Germinal center (tissue), 1 donor: ENCODE results near the gene EVA1A.

ENCODE experiments used
- DNase-seq: peaks from one replicate; pipeline ENCODE4 v3.0.0; 2012; ENCODE audit warnings: mixed read lengths, low spot score

EVA1A gene

DNA sequence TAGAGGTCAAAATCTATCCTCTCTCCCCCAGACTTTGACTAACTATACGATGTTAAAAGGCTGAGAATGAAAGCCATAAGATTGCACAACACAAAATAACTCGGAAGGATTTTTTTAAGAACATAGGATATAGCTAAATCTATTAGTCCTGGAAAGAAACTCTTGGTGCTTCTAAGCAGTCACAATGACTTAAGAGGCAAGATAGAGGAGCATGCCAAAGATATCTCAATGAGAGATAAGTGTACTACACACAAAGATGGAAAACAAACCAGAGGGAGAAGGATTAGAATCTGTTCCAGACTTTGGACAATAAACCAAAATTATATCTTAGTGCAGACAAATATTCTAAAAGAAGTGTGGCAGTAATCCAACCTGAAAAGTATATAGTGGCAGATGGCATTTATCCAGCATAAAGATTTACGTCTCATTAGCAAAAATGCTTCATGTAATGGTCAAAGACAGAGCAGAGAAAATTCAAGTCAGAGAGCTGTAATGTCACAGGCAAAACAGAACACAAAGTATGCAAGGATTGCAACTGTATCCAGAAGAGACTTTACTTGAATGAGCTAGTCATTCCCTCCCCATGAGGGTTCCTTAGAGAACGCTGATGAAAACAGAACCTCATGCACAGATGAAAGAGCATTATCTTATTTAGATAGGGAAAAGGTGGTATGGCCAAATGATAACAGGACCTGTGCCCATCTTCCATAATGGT lies 28.8 kb upstream of the EVA1A start:
- no peak for DNase-seq

DNA sequence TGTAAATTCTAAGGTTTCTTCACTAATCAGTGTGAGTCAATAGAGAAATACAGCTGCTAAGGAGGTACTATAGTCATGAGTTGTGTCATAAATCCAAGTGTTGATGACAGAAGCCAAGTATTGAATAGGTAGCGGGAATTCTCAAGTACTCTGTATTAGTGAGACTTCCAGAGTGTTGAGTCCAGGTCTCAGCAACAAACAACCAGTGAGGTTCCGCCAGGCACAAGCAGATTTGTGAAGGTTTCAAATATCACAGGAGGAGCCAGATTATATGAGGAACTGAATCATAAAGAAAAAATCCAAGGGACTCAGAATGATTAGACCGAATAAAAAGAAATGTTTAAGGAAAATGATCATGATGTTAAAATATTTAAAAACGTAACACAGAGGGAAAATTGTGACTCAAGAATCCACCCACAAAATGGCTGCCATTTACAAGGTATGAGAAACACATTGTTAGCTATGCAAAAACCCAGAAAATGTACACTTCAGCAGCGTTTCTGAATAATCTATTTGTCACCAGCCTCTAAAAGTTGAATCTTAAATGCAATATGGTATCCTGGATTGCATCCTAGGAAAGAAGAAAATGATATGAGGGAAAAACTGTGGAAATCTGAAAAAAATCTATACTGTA lies 27.3 kb upstream of the EVA1A start:
- DNase-seq, result no peak

DNA sequence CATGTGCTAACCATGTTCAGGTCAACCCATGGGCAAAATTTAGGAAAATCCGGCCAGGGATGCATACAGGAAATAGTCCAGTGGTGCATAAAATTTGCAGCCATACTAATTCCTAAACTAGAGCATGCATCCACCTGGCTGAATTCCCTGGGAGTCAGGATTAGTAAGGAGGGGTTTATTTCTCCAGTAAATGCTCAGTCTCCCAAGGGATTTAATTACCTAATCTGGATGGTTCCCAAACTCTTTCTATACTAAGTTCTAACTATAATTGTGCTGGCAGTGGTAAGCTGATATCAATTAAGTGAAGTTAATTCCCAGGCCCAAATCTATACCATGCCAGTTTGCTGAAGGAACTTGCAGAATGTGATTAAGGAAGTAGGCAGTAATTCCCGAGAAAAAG lies 26.2 kb upstream of the EVA1A start:
- DNase-seq, result no peak

DNA sequence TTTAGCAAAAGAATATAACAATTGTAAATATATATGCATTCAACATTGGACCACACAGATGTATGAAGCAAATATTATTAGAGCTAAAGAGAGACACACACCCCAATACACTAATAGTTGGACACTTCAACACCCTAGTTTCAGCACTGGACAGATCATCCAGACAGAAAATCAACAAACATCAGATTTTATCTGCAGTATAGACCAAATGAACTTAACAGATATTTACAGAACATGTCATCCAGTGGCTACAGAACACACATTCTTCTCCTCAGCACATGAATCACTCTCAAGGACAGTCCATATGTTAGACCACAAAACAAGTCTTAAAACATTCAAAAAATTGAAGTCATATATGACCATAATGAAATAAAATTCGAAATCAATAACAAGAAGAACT lies 22.1 kb upstream of the EVA1A start:
- no peak for DNase-seq

DNA sequence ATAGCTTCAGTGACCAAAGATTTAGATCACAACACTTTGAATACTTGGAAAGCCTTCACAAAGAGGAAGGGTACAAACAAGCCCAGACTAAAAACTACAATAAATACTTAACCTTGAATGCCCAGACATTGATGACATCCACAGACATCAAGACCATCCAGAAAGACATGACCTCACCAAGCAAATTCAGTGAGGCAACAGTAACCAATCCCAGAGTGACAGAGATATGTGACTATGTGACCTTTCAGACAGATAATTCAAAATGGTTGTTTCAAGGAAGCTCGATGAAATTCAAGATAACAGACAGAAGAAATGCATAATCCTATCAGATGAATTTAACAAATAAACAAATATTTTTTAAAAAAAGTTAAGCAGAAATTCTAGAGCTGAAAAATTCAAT lies 19.9 kb upstream of the EVA1A start:
- no peak for DNase-seq

DNA sequence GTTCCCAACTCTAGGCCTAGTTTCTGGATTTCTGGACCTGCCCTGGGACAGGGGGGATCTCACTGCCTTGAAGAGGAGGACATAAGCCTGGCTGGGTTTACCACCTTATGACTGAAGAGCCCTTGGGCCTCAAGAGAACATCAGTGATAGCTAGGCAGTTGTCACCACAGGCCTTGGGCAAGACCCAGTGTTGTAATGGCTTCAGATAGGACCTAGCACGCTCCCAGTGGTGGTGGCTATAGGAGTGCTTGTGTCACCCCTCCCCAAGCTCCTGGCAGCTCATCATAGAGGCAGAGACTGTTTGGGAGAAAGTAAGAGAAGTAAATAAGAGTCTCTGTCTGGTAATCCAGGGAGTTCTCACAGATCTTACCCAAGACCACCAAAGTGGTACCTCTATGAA lies 19.4 kb upstream of the EVA1A start:
- no peak for DNase-seq

DNA sequence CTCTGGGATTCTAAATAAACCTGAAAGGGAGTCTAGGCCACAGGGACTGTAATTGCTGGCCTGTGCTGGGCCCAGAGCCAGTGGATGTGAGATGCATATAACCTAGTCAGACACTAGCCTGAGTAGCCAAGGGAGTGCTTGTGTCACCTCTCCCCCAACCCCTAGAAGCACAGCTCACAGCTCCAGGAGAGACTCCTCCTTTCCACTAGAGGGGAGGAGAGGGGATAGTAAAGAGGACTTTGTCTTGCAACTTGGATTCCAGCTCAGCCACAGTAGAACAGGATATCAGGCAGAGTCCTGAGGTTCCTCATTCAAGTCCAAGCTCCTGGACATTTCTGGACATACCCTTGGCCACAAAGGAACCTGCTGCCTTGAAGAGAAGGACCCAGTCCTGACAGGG lies 18.4 kb upstream of the EVA1A start:
- DNase-seq, result no peak

DNA sequence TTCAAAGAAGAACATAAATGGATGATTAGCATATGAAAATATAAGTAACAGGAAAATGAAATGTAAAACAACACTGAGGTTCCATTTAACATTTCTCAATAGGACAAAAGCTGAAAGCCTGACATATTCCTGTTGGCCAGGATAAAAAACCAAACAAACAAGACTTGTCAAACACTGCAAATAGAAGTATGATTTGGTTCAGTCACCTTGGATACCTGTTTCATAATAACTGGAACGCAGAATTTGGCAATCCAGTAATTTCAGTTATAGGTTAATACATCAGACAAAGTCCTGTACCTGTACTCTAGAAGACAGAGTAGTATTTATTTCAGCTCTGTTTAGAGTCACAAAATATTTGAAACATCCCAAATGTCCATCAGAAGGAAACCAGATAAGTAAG lies 16.5 kb upstream of the EVA1A start:
- no peak for DNase-seq

DNA sequence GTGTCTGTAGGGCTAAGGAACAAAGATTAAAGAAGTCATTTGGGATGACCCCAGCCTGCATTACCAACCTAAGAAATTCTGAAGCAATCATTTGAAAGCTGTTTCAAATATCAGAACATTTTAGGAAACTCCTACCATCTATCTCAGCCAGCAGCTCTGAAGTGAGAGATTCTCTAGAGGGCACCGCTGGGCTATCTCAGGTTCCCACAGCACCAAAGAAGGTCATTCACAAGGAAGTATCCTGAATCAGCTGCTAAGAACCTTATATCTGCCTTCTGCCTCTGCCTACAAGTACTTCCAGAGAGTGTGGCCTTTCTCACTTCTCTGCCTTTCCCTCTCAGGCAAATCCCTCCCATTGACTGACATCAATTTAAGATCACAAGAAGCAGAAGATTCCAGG lies 13.4 kb upstream of the EVA1A start:
- DNase-seq, result no peak

DNA sequence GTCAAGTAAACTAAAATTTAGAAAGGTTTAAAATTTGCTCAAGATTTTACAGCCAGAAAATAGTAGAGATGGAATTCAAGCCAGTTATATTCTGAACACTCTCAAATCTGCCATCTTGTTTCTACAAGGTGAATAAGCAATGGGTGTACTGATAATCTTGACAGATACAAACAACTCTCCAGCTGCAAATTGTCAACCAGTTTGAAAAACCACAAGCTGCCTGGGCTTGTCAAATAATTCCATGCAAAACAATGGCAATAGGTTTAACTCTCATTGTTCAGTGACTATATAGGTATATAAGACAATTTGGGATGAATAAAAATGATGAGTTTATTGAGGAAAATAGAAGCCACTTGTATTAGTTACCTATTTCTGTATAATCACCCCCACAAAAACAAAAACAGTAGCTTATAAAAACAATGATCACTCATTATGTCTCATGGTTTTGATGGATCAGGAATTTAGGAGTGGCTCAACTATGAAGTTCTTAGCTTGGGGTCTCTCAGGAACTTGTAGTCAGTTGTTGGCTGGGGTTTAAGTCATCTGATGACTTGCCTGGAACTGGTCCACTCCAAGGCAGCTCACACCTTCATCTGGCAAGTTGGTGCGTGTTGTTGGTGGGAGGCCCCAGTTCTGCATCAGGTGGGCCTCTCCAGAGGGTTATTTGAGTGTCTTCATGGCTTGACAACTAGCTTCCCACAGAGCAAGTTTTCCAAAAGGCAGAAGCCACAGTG lies 12.6 kb upstream of the EVA1A start:
- DNase-seq, result no peak

DNA sequence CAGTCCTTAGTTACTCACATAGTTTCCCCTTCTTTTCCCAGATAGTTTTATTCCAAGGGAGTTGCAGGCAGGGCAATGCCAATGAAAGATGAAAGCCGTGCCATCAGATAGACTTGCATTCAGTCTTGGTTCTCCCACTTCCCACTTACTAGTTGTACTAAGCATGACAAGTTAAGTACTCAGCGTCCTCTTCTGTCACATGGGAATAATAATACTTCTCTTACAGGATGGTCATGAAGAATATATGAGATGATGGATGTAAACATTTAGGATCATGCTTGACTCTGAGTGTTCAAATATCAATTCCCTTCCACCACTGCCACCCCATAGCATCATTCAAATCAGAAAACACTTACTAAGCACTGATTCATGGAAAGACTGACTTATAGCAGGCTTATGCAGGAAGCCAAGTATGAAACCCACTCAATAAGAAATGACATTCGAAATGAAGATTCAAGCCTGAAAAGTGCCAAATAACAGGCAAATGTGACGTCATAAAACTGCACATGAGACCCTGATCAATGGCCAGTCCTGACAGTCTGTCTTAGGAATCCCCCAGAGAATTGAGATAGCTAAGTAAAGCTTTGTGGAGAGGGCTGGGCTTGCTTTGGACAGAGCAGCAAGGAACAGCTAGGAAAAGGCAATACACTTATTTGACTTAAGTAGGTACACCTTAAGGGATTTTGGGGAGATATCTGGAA lies 11.1 kb upstream of the EVA1A start:
- DNase-seq, result no peak

DNA sequence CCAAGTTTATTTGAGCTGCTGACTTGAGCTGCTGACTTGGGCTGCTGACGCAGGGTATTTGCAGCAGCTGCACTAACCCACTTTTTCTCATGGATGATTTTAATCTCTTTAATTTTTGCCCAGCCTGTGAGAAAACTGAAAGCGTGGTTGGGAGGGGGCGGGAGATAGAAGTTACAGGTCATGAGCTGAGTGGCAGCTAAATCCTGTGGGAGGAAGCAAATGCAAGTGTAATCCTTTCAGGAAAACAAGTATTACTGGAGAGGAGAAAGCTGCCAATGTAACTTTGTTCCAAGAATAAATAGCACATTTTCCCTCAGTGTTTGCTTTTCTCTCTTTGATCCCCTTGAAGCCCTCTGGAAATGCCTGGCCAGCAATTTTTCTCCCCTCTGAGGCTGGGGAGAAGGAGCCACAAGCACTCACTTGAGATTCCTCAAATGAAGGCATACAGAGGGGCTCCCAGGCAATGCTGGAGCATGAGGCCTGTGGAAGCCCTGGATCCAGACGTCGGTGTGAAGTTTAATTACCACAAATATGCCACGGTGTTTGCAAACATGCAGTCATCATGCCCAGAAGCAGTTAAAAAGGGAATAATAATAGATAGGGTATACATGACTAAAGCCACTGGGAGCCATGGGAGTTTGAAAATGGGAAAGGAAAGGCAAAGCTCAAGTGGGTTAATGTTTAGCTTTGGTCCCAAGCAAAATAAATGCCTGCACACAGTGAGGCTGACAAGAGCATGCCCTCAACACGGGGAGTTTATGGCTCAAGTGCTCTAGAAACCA lies 10.4 kb upstream of the EVA1A start:
- no peak for DNase-seq

DNA sequence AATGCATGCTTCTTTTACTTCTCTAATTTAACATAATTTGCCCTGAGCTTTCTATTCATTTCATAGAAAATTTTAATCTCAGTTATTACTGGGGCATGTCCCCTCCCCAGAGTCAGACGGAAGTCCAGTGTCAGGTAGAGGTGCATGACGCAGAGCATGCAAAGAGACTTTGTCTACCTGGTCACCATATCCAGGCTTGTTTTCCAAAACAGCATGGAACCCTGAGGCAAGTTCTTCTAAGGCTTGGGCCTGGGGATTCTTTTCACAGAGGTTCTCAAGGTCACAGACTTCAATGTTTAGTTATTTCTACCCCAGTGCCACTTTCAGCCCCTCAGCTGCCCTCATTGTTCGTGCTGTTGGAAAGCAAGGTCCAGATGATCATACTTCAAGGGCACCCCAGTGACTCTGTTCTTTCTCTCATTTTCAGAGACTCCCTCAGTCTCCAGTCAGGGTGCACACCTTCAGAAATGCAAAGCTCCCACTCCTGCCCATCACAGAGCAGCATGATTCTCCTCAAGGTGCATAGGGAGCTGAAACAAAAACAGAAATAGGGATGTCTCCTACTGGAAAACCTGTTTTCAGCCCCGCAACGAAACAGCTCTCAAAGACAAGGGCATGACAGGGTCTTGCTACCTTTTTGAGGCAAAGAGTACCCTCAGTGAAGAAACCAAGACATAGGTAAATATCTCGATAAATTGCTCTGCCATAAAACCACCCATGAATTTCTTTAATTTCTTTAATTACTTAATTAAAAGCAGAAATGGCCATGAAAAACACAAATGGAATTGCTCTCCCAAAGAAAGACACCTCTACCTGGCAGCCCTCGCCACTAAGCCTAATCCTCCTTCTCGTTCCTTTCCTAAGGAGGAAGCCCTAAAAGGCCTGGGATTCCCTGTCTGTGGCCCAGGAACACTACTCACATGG lies 9.5 kb upstream of the EVA1A start:
- no peak for DNase-seq

DNA sequence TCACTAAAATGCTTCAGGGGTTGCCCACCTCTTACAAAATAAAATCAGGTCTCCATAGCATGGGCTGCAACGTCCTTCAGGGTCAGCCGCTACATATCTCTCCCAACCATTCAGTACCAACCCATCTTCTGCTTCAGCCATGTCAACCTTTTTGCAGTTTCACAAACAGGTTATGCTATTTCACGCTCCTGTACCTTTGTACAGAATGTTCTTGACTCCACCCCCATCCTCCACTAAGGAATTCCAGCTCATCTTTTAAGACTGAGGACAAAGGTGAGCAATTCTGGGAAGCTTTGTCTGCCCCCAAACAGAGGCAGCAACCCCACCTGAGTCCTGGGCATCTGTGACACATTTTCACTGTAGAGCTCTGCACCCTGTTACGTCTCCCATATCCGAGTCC lies 8.8 kb upstream of the EVA1A start:
- no peak for DNase-seq

DNA sequence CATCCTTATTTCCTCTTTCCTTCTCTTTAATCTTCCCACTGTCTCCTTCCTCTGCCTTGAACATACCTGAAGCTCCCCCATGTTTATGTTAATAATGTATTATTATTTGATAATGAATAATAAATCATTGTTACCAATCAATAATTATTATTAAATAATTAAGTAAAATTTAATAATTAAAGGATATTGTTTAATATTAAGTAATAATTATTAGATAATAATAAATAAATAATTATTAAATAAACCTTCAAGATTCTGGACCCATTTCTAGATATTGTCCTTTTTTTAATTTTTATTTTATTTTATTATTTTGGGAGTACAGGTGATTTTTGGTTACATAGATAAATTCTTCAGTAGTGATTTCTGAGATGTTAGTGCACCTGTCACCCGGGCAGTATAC lies 7.4 kb upstream of the EVA1A start:
- DNase-seq, result no peak

DNA sequence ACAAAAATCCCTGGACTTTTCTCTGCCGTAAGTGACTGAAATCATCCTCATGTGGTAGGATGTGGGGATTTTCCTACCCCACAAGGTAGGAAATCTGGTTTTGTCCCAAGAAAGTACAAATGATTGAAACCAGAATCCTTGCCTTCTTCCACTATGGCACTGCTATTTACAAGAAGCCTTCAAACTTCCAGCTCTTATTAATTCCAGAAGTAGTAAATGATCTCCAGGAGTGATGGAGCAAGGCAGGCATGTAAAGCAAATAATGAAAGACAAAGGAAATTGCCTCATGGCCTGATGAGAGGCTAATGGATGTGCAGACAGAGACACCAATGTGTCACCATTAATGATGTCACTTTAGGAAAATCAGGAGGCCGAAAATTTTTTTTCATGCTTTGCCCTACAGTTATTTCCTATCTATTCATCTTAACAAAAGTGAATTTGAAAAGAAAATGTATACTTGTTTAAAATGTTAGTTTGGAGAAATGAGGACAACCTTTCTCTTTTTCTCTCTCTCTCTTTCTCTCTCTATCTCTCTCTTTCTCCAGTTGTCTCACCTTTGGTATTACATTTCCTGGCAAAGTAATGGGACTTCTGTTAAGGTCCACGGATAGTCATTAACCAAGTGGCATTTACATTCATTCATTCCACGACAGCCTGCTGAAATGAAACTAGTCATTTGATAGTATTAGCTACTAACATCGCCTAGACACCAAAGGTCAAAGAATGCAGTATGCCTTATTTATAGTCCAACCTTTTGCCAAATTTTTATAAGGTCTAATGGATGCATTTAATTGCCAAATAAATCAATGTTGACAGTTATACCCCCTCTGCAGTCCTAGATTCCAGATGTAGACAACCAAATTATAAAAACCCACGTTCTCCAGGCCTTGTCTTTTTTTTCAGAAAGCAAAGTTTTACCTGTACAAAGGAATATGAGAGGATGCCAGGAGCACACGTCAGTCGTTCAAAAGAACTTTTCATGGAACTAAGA lies 5.0 kb upstream of the EVA1A start:
- DNase-seq, result no peak

DNA sequence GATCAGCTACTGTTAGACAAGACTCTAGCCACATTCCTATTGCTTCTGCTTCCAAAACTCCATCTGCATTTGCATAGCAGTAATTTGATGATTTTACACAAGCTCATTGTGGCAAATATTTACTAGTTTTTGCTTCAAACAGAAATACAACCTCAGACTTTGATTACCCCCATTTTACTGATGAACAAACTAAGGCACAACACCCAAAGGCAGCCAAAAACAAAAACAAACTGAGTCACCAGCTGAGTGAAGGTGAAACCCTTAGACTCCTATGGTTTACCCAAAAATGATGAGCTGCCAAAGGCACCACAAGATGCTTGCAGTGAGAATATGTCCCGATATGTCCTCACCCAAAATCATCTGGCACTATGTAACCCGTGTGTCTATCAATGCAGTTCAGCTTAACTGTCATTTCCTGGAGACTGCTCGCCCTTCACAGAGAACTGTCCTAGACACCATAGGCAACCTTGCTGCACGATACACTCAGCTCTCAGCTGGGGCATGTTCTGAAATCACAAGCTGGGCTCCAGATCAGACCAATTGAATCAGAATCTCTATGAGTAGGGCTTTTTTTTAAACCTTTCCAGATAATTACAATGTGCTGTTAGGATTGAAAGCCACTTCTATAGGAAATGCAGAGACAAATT lies 4.1 kb upstream of the EVA1A start:
- no peak for DNase-seq

DNA sequence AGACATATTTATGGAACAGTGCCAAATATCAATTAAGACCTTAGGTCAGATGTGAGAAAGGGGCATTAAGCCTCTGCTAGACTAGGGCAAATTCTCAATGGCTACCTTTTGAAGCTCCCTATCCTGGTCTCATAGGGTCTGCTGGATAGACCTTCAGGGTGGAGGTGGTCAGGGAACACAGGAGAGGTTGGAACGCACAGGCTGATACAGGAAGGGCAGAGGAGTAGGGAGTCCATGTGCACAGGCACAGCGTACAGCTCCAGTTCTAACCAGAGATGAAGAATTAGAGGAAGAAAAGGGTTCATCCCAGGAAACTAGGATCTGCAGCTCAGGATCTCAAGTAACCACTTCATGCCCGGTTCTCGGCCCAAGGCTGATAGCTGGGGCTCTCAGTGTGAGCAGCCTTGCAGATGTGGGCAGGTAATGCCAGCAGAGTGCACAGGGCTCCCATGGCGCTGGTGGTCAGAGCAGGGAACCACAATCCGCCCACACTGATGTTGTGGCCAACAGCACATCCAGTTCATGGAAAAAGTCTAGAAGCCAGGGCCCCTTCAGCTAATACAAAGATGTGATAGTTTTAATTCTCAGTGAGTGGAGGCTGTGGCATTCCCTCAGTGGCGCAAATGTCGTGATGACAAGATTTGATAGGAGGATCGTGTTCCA lies 3.4 kb upstream of the EVA1A start:
- DNase-seq, result no peak

DNA sequence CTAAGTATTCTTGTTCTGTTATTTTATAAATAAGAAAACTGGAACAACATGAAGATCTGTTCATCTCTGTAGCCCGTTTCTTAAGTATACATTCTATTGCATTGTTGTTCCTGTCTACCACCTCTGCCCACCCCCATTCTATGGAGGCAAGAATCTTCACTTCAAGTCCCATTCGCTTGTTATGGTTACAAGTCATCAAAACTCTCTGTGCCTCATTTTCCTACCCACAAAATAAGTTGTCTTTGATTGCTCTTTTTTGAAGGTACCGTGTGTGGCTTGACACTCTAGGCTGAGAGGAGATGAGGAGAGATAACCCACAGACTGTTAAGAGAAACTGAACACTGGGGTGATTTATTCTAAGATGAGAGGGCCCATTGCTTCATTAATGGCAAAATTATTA lies 2.9 kb upstream of the EVA1A start:
- DNase-seq, result no peak
